HG03280 (cell line): ENCODE data around the gene DEPDC7.
A peak's percentile ranks its signal among the peaks of the same experiment; 100 is the strongest.

ENCODE experiments used
- ATAC-seq: cut with Tn5 transposase; IDR thresholded peaks from one replicate; pipeline ENCODE4 v1.9.1; 2021; ENCODE audit warnings: mild to moderate bottlenecking, moderate library complexity; ENCODE audit not compliant: unreplicated experiment

DEPDC7 gene

GRCh38 chr11:33059331-33060007 lies 43.8 kb downstream of the DEPDC7 start:
- ATAC-seq = no peak

DNA sequence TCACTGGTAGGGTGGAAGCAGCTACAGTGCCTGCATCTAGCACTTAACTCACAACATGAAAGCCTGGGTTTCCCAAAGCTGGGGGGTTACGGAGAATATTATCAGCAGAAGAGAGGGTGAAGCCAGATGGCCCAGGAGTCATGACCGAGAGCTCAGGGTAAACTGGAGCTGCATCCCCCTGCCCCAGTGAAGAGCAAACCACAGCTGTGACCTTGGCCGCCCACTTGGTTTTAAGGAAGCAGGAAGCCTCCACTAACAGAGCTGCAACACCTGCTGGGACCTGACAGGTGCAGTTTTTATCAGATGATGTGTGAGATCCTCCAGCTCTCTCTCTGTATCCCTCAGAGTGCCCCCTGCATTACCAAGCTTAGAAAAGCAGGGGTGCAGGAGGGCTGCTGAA lies 44.6 kb downstream of the DEPDC7 start:
- ATAC-seq = no peak

- ATAC-seq = no peak
Observed at GRCh38 chr11:33062137-33062536, 46.5 kb downstream of the DEPDC7 start.

DNA sequence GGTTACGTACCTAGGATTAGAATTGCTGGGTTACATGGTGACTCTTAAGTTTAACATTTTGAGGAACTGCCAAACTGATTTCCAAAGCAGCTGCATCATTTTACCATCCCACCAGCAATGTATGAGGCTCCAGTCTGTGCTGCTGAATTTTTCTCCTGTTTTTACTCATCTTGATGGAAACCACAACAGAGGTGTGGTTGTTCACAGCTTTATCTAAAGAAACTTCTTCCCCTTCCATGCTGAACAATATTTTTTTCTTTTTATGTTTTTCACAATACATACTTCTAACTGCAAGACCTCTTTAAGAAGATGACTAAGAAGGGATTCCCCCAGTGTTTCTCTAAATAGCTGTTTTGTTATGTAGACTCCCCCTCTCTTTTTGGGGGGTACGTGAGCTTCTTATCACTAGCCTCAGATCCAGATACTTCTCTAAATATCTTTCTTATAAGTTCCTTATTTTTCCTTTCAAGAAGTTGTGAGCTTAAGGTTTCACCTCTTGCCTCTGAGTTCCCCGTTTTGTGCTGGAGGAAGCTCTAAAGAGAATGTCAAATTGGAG lies 47.7 kb downstream of the DEPDC7 start:
- peak; percentile 41 for ATAC-seq

- no peak for ATAC-seq
Observed at GRCh38 chr11:33064033-33064825, 48.6 kb downstream of the DEPDC7 start.

DNA sequence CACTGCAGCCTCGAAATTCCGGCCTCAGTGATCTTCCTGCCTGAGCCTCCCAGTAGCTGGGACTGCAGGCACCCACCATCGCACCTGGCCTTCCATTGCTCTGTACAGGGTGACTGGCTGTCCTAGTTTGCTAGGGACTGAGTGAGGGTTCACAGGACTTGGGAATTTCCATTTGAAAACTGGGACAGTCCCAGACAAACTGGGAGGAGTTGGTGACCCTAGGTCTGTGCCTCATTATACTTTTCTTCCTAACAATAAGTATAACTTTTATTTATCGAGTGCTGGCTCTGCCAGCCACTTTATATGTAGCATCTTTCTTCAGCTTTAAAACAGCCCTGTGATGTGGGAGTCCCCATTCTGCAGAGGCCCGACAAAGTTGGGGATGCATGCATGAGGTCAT lies 49.2 kb downstream of the DEPDC7 start:
- ATAC-seq = no peak

GRCh38 chr11:33065445-33066178 lies 49.9 kb downstream of the DEPDC7 start:
- ATAC-seq = peak; percentile 55

DNA sequence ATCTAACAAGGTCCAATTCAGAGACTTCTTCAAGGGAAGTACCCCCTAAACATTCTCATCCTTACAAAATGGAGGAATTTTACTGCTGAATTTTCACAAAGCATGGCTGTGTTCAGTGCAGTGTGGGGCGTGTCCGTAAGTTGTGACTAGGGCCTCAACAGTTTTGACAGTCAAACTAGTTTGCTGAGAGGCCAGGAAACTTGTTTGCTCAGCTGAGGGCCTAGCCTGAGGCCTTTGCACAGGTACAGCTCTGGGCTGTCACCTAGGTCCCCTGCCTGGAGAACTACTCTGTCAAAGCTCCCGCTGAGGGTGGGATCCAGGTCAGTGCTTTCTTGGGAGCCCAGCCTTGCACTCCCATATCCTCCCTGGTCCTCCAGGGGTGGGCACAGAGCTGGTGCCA lies 51.6 kb downstream of the DEPDC7 start:
- no peak for ATAC-seq

- no peak for ATAC-seq
Observed at GRCh38 chr11:33068611-33069340, 53.1 kb downstream of the DEPDC7 start.

GRCh38 chr11:33072465-33072864 lies 56.8 kb downstream of the DEPDC7 start:
- ATAC-seq = no peak
